Lower leg skin (tissue), 4 donors: ENCODE results near the gene DSCAML1. TPM values are rescaled to one million over a fixed set of nuclear protein-coding genes. Genes with fewer than 3 reads are reported as not detected.

Experiments used
- DNase-seq, 2 donors: peaks; one replicate each; pipeline ENCODE4 v3.0.0-alpha.2; 2019; ENCODE audit warnings: low spot score in 2 of 2
- H3K4me3 ChIP-seq: fragments of 200-600 bp; sonication (generic); 2 replicates; pipeline ENCODE4 v1.5.1; 2017; ENCODE audit warnings: mild to moderate bottlenecking, low read depth; ENCODE audit not compliant: poor library complexity, severe bottlenecking
- CTCF ChIP-seq, 3 donors: fragments of 450-650 bp; IDR thresholded peaks; one replicate each; pipeline ENCODE4 v1.5.1; 2016; ENCODE audit warnings: antibody characterized with exemption in 3 of 3, mild to moderate bottlenecking in 3 of 3, moderate library complexity in 2 of 3
- POLR2A ChIP-seq, 2 donors: fragments of 450-650 bp; IDR thresholded peaks; one replicate each; pipeline ENCODE4 v1.6.1; 2016 to 2017; ENCODE audit warnings: antibody characterized with exemption in 2 of 2, mild to moderate bottlenecking in 1 of 2, moderate library complexity in 1 of 2
- WGBS, 2 donors: methylation state at CpG; one replicate each; pipeline ENCODE4 v1.1.5; 2018; 5-methylcytosine and 5-hydroxymethylcytosine counted together
- intact Hi-C: fragments of 100-400 bp; cut with DNase I; formaldehyde crosslinking; loops from one replicate; pipeline ENCODE4 v1.15.0; 2023; ENCODE audit warnings: low total_unique reads
- total RNA-seq, 4 donors: library from RNA; depleted of rRNA; stranded (reverse); fragments of >200 nt; gene quantifications; one replicate each; pipeline ENCODE4 v1.1.0, GENCODE V29; 2016

DSCAML1 gene
- total RNA-seq, 4 donors from 2014 or later, result 0.07 to 0.13 (median 0.08) TPM

- intact Hi-C loops, result no loop called here
These were observed 39.3 kb upstream of the DSCAML1 start for GRCh38 chr11:117836077-117836960.

GRCh38 chr11:117835576-117835975, 38.6 kb upstream of the DSCAML1 start:
- H3K4me3 ChIP-seq, result no peak overlapping the region
- peak in 1 of 2 donors; percentile 57 for DNase-seq
- no peak for TF ChIP-seq POLR2A (IDR thresholded peaks at IDR 0.05)
- no peak for TF ChIP-seq CTCF (IDR thresholded peaks at IDR 0.05)
- 92 to 94% methylated on average over 8 of the region's 8 CpGs for WGBS, 2 donors
- intact Hi-C loops, result no loop called here

More at GRCh38 chr11:117836077-117836960, 39.3 kb upstream of the DSCAML1 start:
- TF ChIP-seq POLR2A (IDR thresholded peaks at IDR 0.05) (no peak), CTCF (IDR thresholded peaks at IDR 0.05) (no peak)
- DNase-seq, result peak in 1 of 2 donors; percentile 75
- 87 to 88% methylated on average over 14 of the region's 14 CpGs for WGBS, 2 donors
- no peak overlapping the region for H3K4me3 ChIP-seq

- no peak overlapping the region for H3K4me3 ChIP-seq
- WGBS, 2 donors, result 92 to 95% methylated on average over 17 of the region's 17 CpGs
- TF ChIP-seq POLR2A (IDR thresholded peaks at IDR 0.05), result no peak
- TF ChIP-seq CTCF (IDR thresholded peaks at IDR 0.05), result no peak
- intact Hi-C loops, result loop anchor here (5.0 kb wide), 1 partner anchor 883 kb away; no protein-coding TSS in a partner anchor
- peak in 1 of 2 donors; percentile 52 for DNase-seq
These were observed 37.9 kb upstream of the DSCAML1 start for GRCh38 chr11:117834838-117835443.

- intact Hi-C loops, result loop anchor here (5.0 kb wide), 1 partner anchor 882 kb away; no protein-coding TSS in a partner anchor
- peak in 1 of 2 donors; percentile 76 for DNase-seq
- TF ChIP-seq POLR2A (IDR thresholded peaks at IDR 0.05) (no peak), CTCF (IDR thresholded peaks at IDR 0.05) (no peak)
- H3K4me3 ChIP-seq, result no peak overlapping the region
- 84 to 88% methylated on average over 6 of the region's 6 CpGs for WGBS, 2 donors
These were observed 37.2 kb upstream of the DSCAML1 start for GRCh38 chr11:117834068-117834810.

- TF ChIP-seq CTCF (IDR thresholded peaks at IDR 0.05), result no peak
- TF ChIP-seq POLR2A (IDR thresholded peaks at IDR 0.05), result no peak
- peak in 1 of 2 donors; percentile 87 for DNase-seq
- intact Hi-C loops, result loop anchor here (5.0 kb wide), 1 partner anchor 881 kb away; no protein-coding TSS in a partner anchor
These were observed 36.4 kb upstream of the DSCAML1 start for GRCh38 chr11:117833401-117833891.

More at GRCh38 chr11:117833401-117833891, 36.4 kb upstream of the DSCAML1 start:
- WGBS, 2 donors, result 25 to 39% methylated on average over 7 of the region's 7 CpGs
- H3K4me3 ChIP-seq, result no peak overlapping the region
